ENCODE measurements around the gene OR13C3.

OR13C3 gene

GRCh38 chr9:104514901-104515300 lies 21.8 kb downstream of the OR13C3 start:
- DNase-seq (ENCODE audit: low spot score) = no peak

GRCh38 chr9:104506565-104506964 lies 30.1 kb downstream of the OR13C3 start:
- TF ChIP-seq CTCF (IDR thresholded peaks at IDR 0.05) = no peak
- DNase-seq (ENCODE audit: low spot score) = no peak
- Histone ChIP-seq H3K27ac (no peak overlapping the region), H3K4me3 (no peak overlapping the region)

More at GRCh38 chr9:104514901-104515300, 21.8 kb downstream of the OR13C3 start:
- no peak overlapping the region for H3K4me3 ChIP-seq
- TF ChIP-seq CTCF (IDR thresholded peaks at IDR 0.05) = no peak
- no peak overlapping the region for H3K27ac ChIP-seq

GRCh38 chr9:104503963-104504362 lies 32.7 kb downstream of the OR13C3 start, which contains the start of gene OR13F1:
Gene OR13F1, plus strand, starts transcription at chr9:104504263. Its CDS starts 0 bp downstream, at chr9:104504263.
- Histone ChIP-seq H3K4me3 (no peak within 1 kb of the TSS), H3K27ac (no peak within 1 kb of the TSS)
- DNase-seq (ENCODE audit: low spot score) = no peak
- no peak for TF ChIP-seq CTCF (IDR thresholded peaks at IDR 0.05)

- no peak overlapping the region for H3K27ac ChIP-seq
- no peak for TF ChIP-seq CTCF (IDR thresholded peaks at IDR 0.05)
- no peak for DNase-seq (ENCODE audit: low spot score)
- H3K4me3 ChIP-seq = no peak overlapping the region
Observed at GRCh38 chr9:104503440-104503839, 33.2 kb downstream of the OR13C3 start.

- DNase-seq (ENCODE audit: low spot score) = no peak
- H3K4me3 ChIP-seq = no peak overlapping the region
- TF ChIP-seq CTCF (IDR thresholded peaks at IDR 0.05) = no peak
- H3K27ac ChIP-seq = no peak overlapping the region
Observed at GRCh38 chr9:104494808-104495207, 41.8 kb downstream of the OR13C3 start.
